ENCODE results near the gene PLEKHA5.

- no peak for TF ChIP-seq CTCF (IDR thresholded peaks at IDR 0.05)
- no peak for TF ChIP-seq POLR2AphosphoS5 (IDR thresholded peaks at IDR 0.05)
- TF ChIP-seq POLR2A (IDR thresholded peaks at IDR 0.05), result no peak
- no peak for TF ChIP-seq EP300 (IDR thresholded peaks at IDR 0.05)
Observed at GRCh38 chr12:19223018-19223417, 93.5 kb downstream of the PLEKHA5 start.
